A673 (cell line): Measurements from ENCODE around the gene ACKR2. TPM values are rescaled to one million over a fixed set of nuclear protein-coding genes. Genes with fewer than 3 reads are reported as not detected.

Experiments
- BruUV-seq: library from RNA; stranded (reverse); fragments of 400-500 nt; replicated peaks from 2 replicates; lab custom pipeline; 2021; lab: Mats Ljungman, UMichigan
- CTCF ChIA-PET: fragments of 300-600 bp; sonication (Branson Sonifier 250); formaldehyde crosslinking; loops from one replicate; lab custom pipeline; 2022; ENCODE audit warnings: antibody characterized with exemption; lab: Charles Lee
- POLR2A ChIA-PET: fragments of 300-600 bp; sonication (Branson Sonifier 250); formaldehyde crosslinking; loops from one replicate; lab custom pipeline; 2022; ENCODE audit warnings: antibody characterized with exemption; ENCODE audit not compliant: low non-redundant PET; lab: Charles Lee
- DNase-seq: peaks from one replicate; pipeline ENCODE4 v3.0.0-alpha.2; 2015; ENCODE audit warnings: low spot score
- H3K27ac ChIP-seq: fragments of 200-600 bp; sonication (generic); 2 replicates; pipeline ENCODE4 v1.5.1; 2016; ENCODE audit warnings: mixed run types, low read depth, mild to moderate bottlenecking, mixed read lengths, antibody characterized with exemption, low read length; ENCODE audit not compliant: poor library complexity, severe bottlenecking
- H3K27me3 ChIP-seq: fragments of 200-600 bp; sonication (generic); replicated peaks from 2 replicates; pipeline ENCODE4 v1.6.1; 2017; ENCODE audit warnings: mixed run types, low read depth, mild to moderate bottlenecking, mixed read lengths, antibody characterized with exemption, low read length; ENCODE audit not compliant: insufficient read depth, poor library complexity
- H3K36me3 ChIP-seq: fragments of 200-600 bp; sonication (generic); 2 replicates; pipeline ENCODE4 v1.6.1; 2016; ENCODE audit warnings: mixed run types, mild to moderate bottlenecking, mixed read lengths, antibody characterized with exemption, low read length; ENCODE audit not compliant: insufficient read depth, poor library complexity, severe bottlenecking
- H3K4me1 ChIP-seq: fragments of 200-600 bp; sonication (generic); 2 replicates; pipeline ENCODE4 v1.6.1; 2017; ENCODE audit warnings: mixed run types, mild to moderate bottlenecking, mixed read lengths, antibody characterized with exemption, low read length; ENCODE audit not compliant: insufficient read depth, poor library complexity, severe bottlenecking
- H3K4me3 ChIP-seq: fragments of 200-600 bp; sonication (generic); 2 replicates; pipeline ENCODE4 v1.5.1; 2016; ENCODE audit warnings: low read depth, mixed run types, mild to moderate bottlenecking, mixed read lengths, low read length; ENCODE audit not compliant: poor library complexity, severe bottlenecking
- H3K9me3 ChIP-seq: fragments of 200-600 bp; sonication (generic); 2 replicates; pipeline ENCODE4 v1.6.1; 2016; ENCODE audit warnings: mixed run types, low read depth, mild to moderate bottlenecking, mixed read lengths, antibody characterized with exemption, low read length; ENCODE audit not compliant: poor library complexity, severe bottlenecking
- CTCF ChIP-seq: fragments of 300-800, 200-600 bp; sonication (generic); conservative IDR thresholded peaks from 2 replicates; pipeline ENCODE4 v1.5.1; 2017; ENCODE audit warnings: low read depth, mild to moderate bottlenecking, antibody characterized with exemption, low read length, moderate library complexity, mixed read lengths
- EZH2 ChIP-seq: fragments of 200-600 bp; sonication (generic); IDR thresholded peaks from 2 replicates; pipeline ENCODE4 v1.6.1; 2017; ENCODE audit warnings: borderline replicate concordance, low read depth, mild to moderate bottlenecking, mixed read lengths, antibody characterized with exemption, low read length; ENCODE audit not compliant: poor library complexity, severe bottlenecking
- intact Hi-C: fragments of 100-400 bp; cut with micrococcal nuclease; formaldehyde crosslinking; loops from one replicate; pipeline ENCODE4 v1.10.0; 2022; ENCODE audit not compliant: unreplicated experiment
- total RNA-seq: library from RNA; stranded (reverse); gene quantifications from 2 replicates; pipeline ENCODE4 v1.2.3, GENCODE V29; 2021

The ACKR2 gene
- total RNA-seq, 1 experiment from 2014 or later, result not detected

- intact Hi-C loops, result no loop called here
- POLR2A ChIA-PET, result no interaction called here
Observed at GRCh38 chr3:42814246-42814645, 5.0 kb downstream of the ACKR2 start.

GRCh38 chr3:42814914-42815507, 5.8 kb downstream of the ACKR2 start:
- POLR2A ChIA-PET, result no interaction called here
- Histone ChIP-seq H3K4me3 (no peak overlapping the region), H3K27ac (no peak overlapping the region), H3K4me1 (no peaks in the 10 kb centered on the region), H3K9me3 (no peaks in the 10 kb centered on the region), H3K36me3 (no peaks in the 10 kb centered on the region), H3K27me3 (peaks cover 4% of the 10 kb centered on the region)
- CTCF ChIA-PET, result no interaction called here
- no peak for TF ChIP-seq EZH2
- no peak for TF ChIP-seq CTCF
- intact Hi-C loops, result no loop called here
- peak; percentile 27 for DNase-seq
- BruUV-seq, result no TSS peak

More at GRCh38 chr3:42814246-42814645, 5.0 kb downstream of the ACKR2 start:
- H3K27ac ChIP-seq, result no peak overlapping the region
- BruUV-seq, result no TSS peak
- TF ChIP-seq CTCF, result no peak
- TF ChIP-seq EZH2, result no peak
- H3K4me3 ChIP-seq, result no peak overlapping the region
- no peak for DNase-seq
- H3K27me3 ChIP-seq, result peaks cover 4% of the 10 kb centered on the region
- CTCF ChIA-PET, result no interaction called here
- H3K36me3 ChIP-seq, result no peaks in the 10 kb centered on the region
- H3K4me1 ChIP-seq, result no peaks in the 10 kb centered on the region
- no peaks in the 10 kb centered on the region for H3K9me3 ChIP-seq

- peaks cover 4% of the 10 kb centered on the region for H3K27me3 ChIP-seq
- no peak overlapping the region for H3K27ac ChIP-seq
- H3K9me3 ChIP-seq, result no peaks in the 10 kb centered on the region
- no peaks in the 10 kb centered on the region for H3K4me1 ChIP-seq
- ChIA-PET CTCF (no interaction called here), POLR2A (no interaction called here)
- H3K36me3 ChIP-seq, result no peaks in the 10 kb centered on the region
- TF ChIP-seq CTCF (no peak), EZH2 (no peak)
- no TSS peak for BruUV-seq
- no peak overlapping the region for H3K4me3 ChIP-seq
- intact Hi-C loops, result no loop called here
- no peak for DNase-seq
Observed at GRCh38 chr3:42815826-42816225, 6.6 kb downstream of the ACKR2 start.
